AG09309 (cell line): ENCODE results near the gene COX17.

ENCODE experiments used
- DNase-seq: peaks from one replicate; pipeline ENCODE4 v3.0.0-alpha.2; 2010; ENCODE audit warnings: low read depth
- H3K4me3 ChIP-seq: 2 replicates; pipeline ENCODE4 v1.5.1; 2011; ENCODE audit warnings: mild to moderate bottlenecking, low read depth, low read length, moderate library complexity; ENCODE audit not compliant: control insufficient read depth
- CTCF ChIP-seq: IDR thresholded peaks from 2 replicates; pipeline ENCODE4 v1.5.1; 2011; ENCODE audit warnings: mild to moderate bottlenecking, low read depth, low read length, inconsistent platforms; ENCODE audit not compliant: insufficient read depth, control insufficient read depth; ENCODE audit errors: missing control alignments

Gene COX17

GRCh38 chr3:119676020-119676419, 1.2 kb downstream of the COX17 start:
- DNase-seq, result no peak
- no peak for TF ChIP-seq CTCF

GRCh38 chr3:119675188-119675874, 1.9 kb downstream of the COX17 start:
- H3K4me3 ChIP-seq, result no peak overlapping the region
- no peak for TF ChIP-seq CTCF
- DNase-seq, result no peak

More at GRCh38 chr3:119676020-119676419, 1.2 kb downstream of the COX17 start:
- H3K4me3 ChIP-seq, result peak overlapping the region; percentile 47

GRCh38 chr3:119673875-119674274, 3.3 kb downstream of the COX17 start:
- no peak overlapping the region for H3K4me3 ChIP-seq
- DNase-seq, result no peak
- TF ChIP-seq CTCF, result no peak

- no peak overlapping the region for H3K4me3 ChIP-seq
- TF ChIP-seq CTCF, result no peak
- DNase-seq, result no peak
Measured at GRCh38 chr3:119672776-119673175, 4.4 kb downstream of the COX17 start.

GRCh38 chr3:119669906-119670570, 7.2 kb downstream of the COX17 start:
- TF ChIP-seq CTCF, result no peak

GRCh38 chr3:119665954-119666559, 11.1 kb downstream of the COX17 start:
- H3K4me3 ChIP-seq, result no peak overlapping the region
- no peak for DNase-seq
- no peak for TF ChIP-seq CTCF

More at GRCh38 chr3:119669906-119670570, 7.2 kb downstream of the COX17 start:
- DNase-seq, result no peak
- H3K4me3 ChIP-seq, result no peak overlapping the region
